WTC11 (cell line): Measurements from ENCODE around the gene TAC3. TPM values are rescaled to one million over a fixed set of nuclear protein-coding genes. Genes with fewer than 3 reads are reported as not detected.

Experiments used
- ATAC-seq: fragments of 200-7000 bp; cut with Tn5 transposase; 2 replicates; pipeline ENCODE4 v1.10.0; 2021; ENCODE audit warnings: mild to moderate bottlenecking, moderate library complexity
- CTCF ChIA-PET: fragments of 300-600 bp; sonication (Branson Sonifier 250); formaldehyde crosslinking; loops from one replicate; lab custom pipeline; 2021; ENCODE audit warnings: antibody characterized with exemption; lab: Charles Lee
- POLR2A ChIA-PET: fragments of 350-600 bp; sonication (Branson Sonifier 250); formaldehyde crosslinking; loops from one replicate; lab custom pipeline; 2021; ENCODE audit warnings: antibody characterized with exemption; lab: Charles Lee
- DNase-seq: peaks from one replicate; pipeline ENCODE4 v3.0.0; 2021; ENCODE audit warnings: low spot score
- H3K27ac Mint-ChIP-seq: 2 replicates; pipeline ENCODE4 v1.8.0; 2021; ENCODE audit warnings: mixed read lengths
- H3K27me3 Mint-ChIP-seq: 2 replicates; pipeline ENCODE4 v1.8.0; 2021; ENCODE audit warnings: low read depth, mild to moderate bottlenecking, moderate library complexity, mixed read lengths
- H3K36me3 Mint-ChIP-seq: 2 replicates; pipeline ENCODE4 v1.8.0; 2021; ENCODE audit warnings: mixed read lengths
- H3K4me1 Mint-ChIP-seq: 2 replicates; pipeline ENCODE4 v1.8.0; 2022; ENCODE audit warnings: mixed read lengths
- H3K4me3 Mint-ChIP-seq: 2 replicates; pipeline ENCODE4 v1.8.0; 2021; ENCODE audit warnings: mild to moderate bottlenecking, moderate library complexity, mixed read lengths
- H3K9me3 Mint-ChIP-seq: 2 replicates; pipeline ENCODE4 v1.8.0; 2021; ENCODE audit warnings: mixed read lengths
- ATF2 ChIP-seq: sonication (generic); formaldehyde crosslinking; IDR thresholded peaks from 2 replicates; pipeline ENCODE4 v1.8.1; 2022; ENCODE audit warnings: low read depth, missing genetic modification reagents, borderline replicate concordance
- CDX4 ChIP-seq: fragments of 250-450 bp; sonication (Bioruptor Pico); IDR thresholded peaks from 2 replicates; pipeline ENCODE4 v1.9.0; 2021; ENCODE audit warnings: moderate library complexity, mild to moderate bottlenecking, inconsistent platforms, borderline replicate concordance
- CREM ChIP-seq: sonication (generic); formaldehyde crosslinking; IDR thresholded peaks from 2 replicates; pipeline ENCODE4 v1.8.1; 2022; ENCODE audit warnings: mild to moderate bottlenecking, missing genetic modification reagents, moderate library complexity
- CTCF ChIP-seq: fragments of 200-600 bp; IDR thresholded peaks from 2 replicates; pipeline ENCODE4 v1.8.0; 2022; ENCODE audit warnings: antibody characterized with exemption
- FOXP1 ChIP-seq: sonication (generic); formaldehyde crosslinking; IDR thresholded peaks from 2 replicates; pipeline ENCODE4 v1.8.0; 2022; ENCODE audit warnings: missing genetic modification reagents, mild to moderate bottlenecking, moderate library complexity, borderline replicate concordance
- FOXP4 ChIP-seq: sonication (generic); formaldehyde crosslinking; IDR thresholded peaks from 2 replicates; pipeline ENCODE4 v1.8.0; 2022; ENCODE audit warnings: mild to moderate bottlenecking, missing genetic modification reagents
- JAZF1 ChIP-seq: fragments of 250-450 bp; sonication (Bioruptor Pico); IDR thresholded peaks from 2 replicates; pipeline ENCODE4 v1.9.0; 2021; ENCODE audit warnings: moderate library complexity, mild to moderate bottlenecking, inconsistent platforms
- NR1H2 ChIP-seq: sonication (generic); formaldehyde crosslinking; IDR thresholded peaks from 2 replicates; pipeline ENCODE4 v1.9.0; 2021; ENCODE audit warnings: mild to moderate bottlenecking, moderate library complexity, missing genetic modification reagents
- NR3C1 ChIP-seq: sonication (generic); formaldehyde crosslinking; conservative IDR thresholded peaks from 2 replicates; pipeline ENCODE4 v1.8.1; 2023; ENCODE audit warnings: low read depth, mild to moderate bottlenecking, missing genetic modification reagents
- RELA ChIP-seq: sonication (generic); formaldehyde crosslinking; IDR thresholded peaks from 2 replicates; pipeline ENCODE4 v1.8.1; 2022; ENCODE audit warnings: missing genetic modification reagents, mild to moderate bottlenecking, borderline replicate concordance
- SMAD3 ChIP-seq: sonication (generic); formaldehyde crosslinking; IDR thresholded peaks from 2 replicates; pipeline ENCODE4 v1.8.0; 2022; ENCODE audit warnings: missing genetic modification reagents, mild to moderate bottlenecking, borderline replicate concordance
- SP1 ChIP-seq: sonication (generic); formaldehyde crosslinking; conservative IDR thresholded peaks from 2 replicates; pipeline ENCODE4 v1.8.1; 2022; ENCODE audit warnings: missing genetic modification reagents
- TCF7 ChIP-seq: sonication (generic); formaldehyde crosslinking; IDR thresholded peaks from 2 replicates; pipeline ENCODE4 v1.8.0; 2022; ENCODE audit warnings: mild to moderate bottlenecking, low read depth, missing genetic modification reagents, moderate library complexity
- TP53 ChIP-seq: sonication (generic); formaldehyde crosslinking; IDR thresholded peaks from 2 replicates; pipeline ENCODE4 v1.8.1; 2023; ENCODE audit warnings: mild to moderate bottlenecking, missing genetic modification reagents
- ZBTB21 ChIP-seq: sonication (generic); formaldehyde crosslinking; IDR thresholded peaks from 2 replicates; pipeline ENCODE4 v1.8.1; 2023; ENCODE audit warnings: mild to moderate bottlenecking, missing genetic modification reagents, borderline replicate concordance
- ZNF138 ChIP-seq: sonication (generic); formaldehyde crosslinking; conservative IDR thresholded peaks from 2 replicates; pipeline ENCODE4 v1.8.1; 2022; ENCODE audit warnings: mild to moderate bottlenecking, moderate library complexity, missing genetic modification reagents
- ZNF232 ChIP-seq: sonication (generic); formaldehyde crosslinking; IDR thresholded peaks from 2 replicates; pipeline ENCODE4 v1.8.0; 2022; ENCODE audit warnings: mild to moderate bottlenecking, missing genetic modification reagents
- ZNF317 ChIP-seq: sonication (generic); formaldehyde crosslinking; IDR thresholded peaks from 2 replicates; pipeline ENCODE4 v1.8.1; 2023; ENCODE audit warnings: low read depth, mild to moderate bottlenecking, moderate library complexity, missing genetic modification reagents, borderline replicate concordance
- total RNA-seq: library from RNA; stranded (reverse); gene quantifications from 3 replicates; pipeline ENCODE4 v1.2.3, GENCODE V29; 2021
- TF ChIP-seq, protein P1 (sequence below): sonication (generic); formaldehyde crosslinking; IDR thresholded peaks from 2 replicates; pipeline ENCODE4 v1.8.1; 2023; ENCODE audit warnings: mild to moderate bottlenecking, missing genetic modification reagents, borderline replicate concordance
- TF ChIP-seq, protein P2 (sequence below): sonication (generic); formaldehyde crosslinking; IDR thresholded peaks from 2 replicates; pipeline ENCODE4 v1.8.0; 2022; ENCODE audit warnings: mild to moderate bottlenecking, missing genetic modification reagents

Gene TAC3
- total RNA-seq, 1 experiment from 2014 or later = 4.1 TPM

GRCh38 chr12:56980268-56980667, 36.1 kb downstream of the TAC3 start (continued):
- TF ChIP-seq, protein P1, sequence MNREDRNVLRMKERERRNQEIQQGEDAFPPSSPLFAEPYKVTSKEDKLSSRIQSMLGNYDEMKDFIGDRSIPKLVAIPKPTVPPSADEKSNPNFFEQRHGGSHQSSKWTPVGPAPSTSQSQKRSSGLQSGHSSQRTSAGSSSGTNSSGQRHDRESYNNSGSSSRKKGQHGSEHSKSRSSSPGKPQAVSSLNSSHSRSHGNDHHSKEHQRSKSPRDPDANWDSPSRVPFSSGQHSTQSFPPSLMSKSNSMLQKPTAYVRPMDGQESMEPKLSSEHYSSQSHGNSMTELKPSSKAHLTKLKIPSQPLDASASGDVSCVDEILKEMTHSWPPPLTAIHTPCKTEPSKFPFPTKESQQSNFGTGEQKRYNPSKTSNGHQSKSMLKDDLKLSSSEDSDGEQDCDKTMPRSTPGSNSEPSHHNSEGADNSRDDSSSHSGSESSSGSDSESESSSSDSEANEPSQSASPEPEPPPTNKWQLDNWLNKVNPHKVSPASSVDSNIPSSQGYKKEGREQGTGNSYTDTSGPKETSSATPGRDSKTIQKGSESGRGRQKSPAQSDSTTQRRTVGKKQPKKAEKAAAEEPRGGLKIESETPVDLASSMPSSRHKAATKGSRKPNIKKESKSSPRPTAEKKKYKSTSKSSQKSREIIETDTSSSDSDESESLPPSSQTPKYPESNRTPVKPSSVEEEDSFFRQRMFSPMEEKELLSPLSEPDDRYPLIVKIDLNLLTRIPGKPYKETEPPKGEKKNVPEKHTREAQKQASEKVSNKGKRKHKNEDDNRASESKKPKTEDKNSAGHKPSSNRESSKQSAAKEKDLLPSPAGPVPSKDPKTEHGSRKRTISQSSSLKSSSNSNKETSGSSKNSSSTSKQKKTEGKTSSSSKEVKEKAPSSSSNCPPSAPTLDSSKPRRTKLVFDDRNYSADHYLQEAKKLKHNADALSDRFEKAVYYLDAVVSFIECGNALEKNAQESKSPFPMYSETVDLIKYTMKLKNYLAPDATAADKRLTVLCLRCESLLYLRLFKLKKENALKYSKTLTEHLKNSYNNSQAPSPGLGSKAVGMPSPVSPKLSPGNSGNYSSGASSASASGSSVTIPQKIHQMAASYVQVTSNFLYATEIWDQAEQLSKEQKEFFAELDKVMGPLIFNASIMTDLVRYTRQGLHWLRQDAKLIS (CRISPR knock-in tag) = no peak
- TF ChIP-seq TP53 (CRISPR knock-in tag) (no peak), NR3C1 (CRISPR knock-in tag) (no peak), ZNF317 (CRISPR knock-in tag) (no peak), TCF7 (CRISPR knock-in tag) (no peak)

GRCh38 chr12:56979628-56980027, 36.7 kb downstream of the TAC3 start:
- DNase-seq (no peak), ATAC-seq (no peak)
- H3K27me3 Mint-ChIP-seq = no peaks in the 10 kb centered on the region; the same call in 1 of the 2 replicates
- H3K27ac Mint-ChIP-seq = no peak overlapping the region
- H3K9me3 Mint-ChIP-seq = peaks cover 14% of the 10 kb centered on the region
- H3K4me3 Mint-ChIP-seq = no peak overlapping the region
- no peaks in the 10 kb centered on the region for H3K4me1 Mint-ChIP-seq
- no peaks in the 10 kb centered on the region for H3K36me3 Mint-ChIP-seq
- CTCF ChIA-PET = interaction anchor here (1.0 to 1.1 kb wide), 2 partner anchors 8 to 22 kb away, joined by 4 to 5 read pairs; no protein-coding TSS in a partner anchor
- POLR2A ChIA-PET = no interaction called here
- TF ChIP-seq FOXP1 (CRISPR knock-in tag) (no peak), ZNF138 (no peak), FOXP4 (CRISPR knock-in tag) (no peak), ZBTB21 (CRISPR knock-in tag) (no peak), SP1 (CRISPR knock-in tag) (no peak), ZNF232 (CRISPR knock-in tag) (no peak), RELA (CRISPR knock-in tag) (no peak), TP53 (CRISPR knock-in tag) (no peak), ATF2 (CRISPR knock-in tag) (no peak), SMAD3 (CRISPR knock-in tag) (no peak), NR1H2 (CRISPR knock-in tag) (no peak), CREM (no peak), CDX4 (CRISPR knock-in tag) (no peak), CTCF (no peak), JAZF1 (no peak)
- TF ChIP-seq, protein P2, sequence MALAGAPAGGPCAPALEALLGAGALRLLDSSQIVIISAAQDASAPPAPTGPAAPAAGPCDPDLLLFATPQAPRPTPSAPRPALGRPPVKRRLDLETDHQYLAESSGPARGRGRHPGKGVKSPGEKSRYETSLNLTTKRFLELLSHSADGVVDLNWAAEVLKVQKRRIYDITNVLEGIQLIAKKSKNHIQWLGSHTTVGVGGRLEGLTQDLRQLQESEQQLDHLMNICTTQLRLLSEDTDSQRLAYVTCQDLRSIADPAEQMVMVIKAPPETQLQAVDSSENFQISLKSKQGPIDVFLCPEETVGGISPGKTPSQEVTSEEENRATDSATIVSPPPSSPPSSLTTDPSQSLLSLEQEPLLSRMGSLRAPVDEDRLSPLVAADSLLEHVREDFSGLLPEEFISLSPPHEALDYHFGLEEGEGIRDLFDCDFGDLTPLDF (CRISPR knock-in tag) = no peak
